Esophagus (tissue), 2 donors: ENCODE results near the gene MLC1. TPM values are rescaled to one million over a fixed set of nuclear protein-coding genes. Genes with fewer than 3 reads are reported as not detected.

Experiments used
- H3K27ac ChIP-seq, 2 donors: one replicate each; pipeline ENCODE4 v1.5.1; 2013; ENCODE audit warnings: low read depth in 2 of 2, mild to moderate bottlenecking in 2 of 2, inconsistent platforms in 1 of 2, low read length in 1 of 2, moderate library complexity in 1 of 2
- H3K27me3 ChIP-seq, 2 donors: one replicate each; pipeline ENCODE4 v1.6.1; 2013; ENCODE audit warnings: low read length in 2 of 2, control low read depth in 1 of 2, mild to moderate bottlenecking in 1 of 2; ENCODE audit not compliant: insufficient read depth in 2 of 2, control insufficient read depth in 1 of 2
- H3K36me3 ChIP-seq, 2 donors: one replicate each; pipeline ENCODE4 v1.6.1; 2013; ENCODE audit warnings: low read length in 1 of 2; ENCODE audit not compliant: control insufficient read depth in 2 of 2, insufficient read depth in 2 of 2
- H3K4me1 ChIP-seq, 2 donors: one replicate each; pipeline ENCODE4 v1.6.1; 2013; ENCODE audit warnings: low read length in 1 of 2; ENCODE audit not compliant: control insufficient read depth in 2 of 2, insufficient read depth in 2 of 2
- H3K4me3 ChIP-seq, 2 donors: one replicate each; pipeline ENCODE4 v1.5.1; 2013; ENCODE audit warnings: low read length in 2 of 2, mild to moderate bottlenecking in 2 of 2, low read depth in 1 of 2, moderate library complexity in 1 of 2
- H3K9me3 ChIP-seq, 2 donors: one replicate each; pipeline ENCODE4 v1.6.1; 2013; ENCODE audit warnings: mild to moderate bottlenecking in 2 of 2, low read depth in 1 of 2, low read length in 1 of 2, moderate library complexity in 1 of 2; ENCODE audit not compliant: control insufficient read depth in 2 of 2, insufficient read depth in 1 of 2
- WGBS, 2 donors: extraction: QIAGEN DNeasy Blood & Tissue Kit; methylation state at CpG; one replicate each; pipeline ENCODE4 v1.1.7; 2013; 5-methylcytosine and 5-hydroxymethylcytosine counted together
- polyA plus RNA-seq, 2 donors: library from polyadenylated mRNA; stranded (reverse); fragments of 200-250 nt; gene quantifications; one replicate each; pipeline ENCODE4 v1.2.3, GENCODE V29; 2013
- donor health status: healthy with polysubstance abuse.
- donor health status: Bipolar disorder and iron deficiency.

The MLC1 gene
- polyA plus RNA-seq, 2 donors, result 0.04 to 0.08 TPM

DNA sequence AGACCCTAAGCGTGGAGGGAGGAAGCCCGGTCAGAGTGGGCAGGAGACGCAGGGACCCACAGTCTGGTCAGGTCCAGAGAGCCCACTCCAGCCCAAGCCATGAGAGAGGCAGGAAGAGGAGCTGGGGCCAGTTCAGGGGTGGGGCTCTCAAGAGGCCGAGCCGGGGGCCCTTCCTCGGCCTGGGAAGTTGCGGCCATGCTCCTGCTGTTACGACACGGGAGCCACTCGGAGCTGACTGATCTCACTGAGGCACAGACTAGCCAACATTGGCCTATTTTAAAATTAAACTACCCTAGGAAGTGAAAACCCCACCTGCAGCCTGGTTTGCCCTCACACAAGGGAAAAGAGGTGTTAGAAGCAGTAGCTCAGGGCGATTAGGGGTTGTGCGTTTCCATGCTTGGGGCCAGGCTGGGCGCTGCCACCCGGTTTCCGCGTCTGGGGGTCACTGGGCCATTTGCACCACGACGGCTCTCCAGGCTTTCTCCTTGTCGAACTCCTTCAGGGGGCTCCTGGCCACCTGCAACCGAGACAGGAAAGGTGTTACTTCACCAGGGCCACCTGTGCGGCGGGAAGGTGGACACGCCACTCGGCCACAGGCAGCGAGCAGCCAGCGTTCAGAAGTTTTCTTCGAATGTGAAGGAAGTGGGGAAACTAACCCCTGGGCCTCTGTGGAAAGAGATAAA, 23.9 kb downstream of the MLC1 start:
- H3K27me3 ChIP-seq, result peaks cover 0 to 7% of the 10 kb centered on the region in 2 donors

DNA sequence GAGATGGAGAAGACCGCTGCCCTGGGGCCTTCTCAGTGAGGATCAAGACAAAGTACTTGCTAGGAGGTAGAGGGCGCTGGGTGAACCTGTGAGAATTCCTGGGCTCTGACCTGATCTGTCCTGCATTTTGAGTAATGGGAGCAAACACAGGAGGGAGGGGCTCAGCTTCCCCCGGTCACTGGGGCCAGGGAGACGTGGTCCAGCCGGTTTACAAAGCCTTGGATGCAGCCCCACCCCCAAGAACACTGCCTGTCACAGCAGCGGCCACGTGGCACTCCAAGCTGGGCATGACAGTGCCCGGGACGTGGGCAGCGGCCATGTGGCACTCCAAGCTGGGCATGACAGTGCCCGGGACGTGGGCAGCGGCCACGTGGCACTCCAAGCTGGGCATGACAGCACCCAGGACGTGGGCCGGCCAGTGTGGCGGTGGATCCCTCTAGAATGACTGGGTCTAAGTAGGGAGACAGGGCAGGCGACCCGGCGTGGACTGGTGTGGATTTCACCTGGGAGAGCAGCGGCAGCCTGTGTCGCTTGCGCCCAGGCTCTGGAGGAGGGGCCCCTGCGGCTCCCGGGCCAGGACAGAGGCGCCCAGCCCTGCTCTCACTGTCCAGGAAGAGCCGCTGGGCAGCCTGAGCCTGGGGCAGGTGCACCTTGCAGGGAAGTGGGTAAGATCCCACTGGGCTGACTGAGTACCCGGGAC, 24.6 kb downstream of the MLC1 start:
- Histone ChIP-seq H3K9me3 (peaks cover 0 to 3% of the 10 kb centered on the region in 2 donors), H3K27me3 (peaks cover 0 to 7% of the 10 kb centered on the region in 2 donors), H3K27ac (no peak overlapping the region), H3K4me1 (no peaks in the 10 kb centered on the region), H3K36me3 (no peaks in the 10 kb centered on the region), H3K4me3 (no peak overlapping the region)
- WGBS, 2 donors, result 67 to 70% methylated on average over 28 of the region's 28 CpGs

More for the DNA sequence above, 23.9 kb downstream of the MLC1 start:
- no peaks in the 10 kb centered on the region for H3K4me1 ChIP-seq
- H3K27ac ChIP-seq, result no peak overlapping the region
- WGBS, 2 donors, result 70 to 73% methylated on average over 27 of the region's 27 CpGs
- no peaks in the 10 kb centered on the region for H3K36me3 ChIP-seq
- H3K4me3 ChIP-seq, result no peak overlapping the region
- peaks cover 0 to 3% of the 10 kb centered on the region in 2 donors for H3K9me3 ChIP-seq

DNA sequence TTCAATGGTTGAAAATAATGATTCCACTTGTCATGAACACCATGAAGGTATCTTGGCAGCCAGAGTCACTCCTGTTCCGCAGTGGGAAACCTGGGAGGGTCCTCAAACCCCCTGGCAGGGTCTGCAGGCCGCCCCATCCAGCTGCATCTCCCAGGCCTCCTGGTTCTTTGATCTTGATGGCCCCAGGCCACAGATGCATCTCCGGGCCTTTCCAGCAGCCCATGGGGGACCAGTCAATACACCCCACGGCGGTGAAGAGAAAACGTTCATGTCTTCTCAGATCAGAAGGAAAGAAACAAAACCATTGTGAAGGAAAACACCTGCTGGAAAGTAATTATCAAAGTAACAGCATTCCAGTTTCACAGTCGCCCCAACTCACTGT, 25.4 kb downstream of the MLC1 start:
- peaks cover 0 to 3% of the 10 kb centered on the region in 2 donors for H3K9me3 ChIP-seq
- no peak overlapping the region for H3K27ac ChIP-seq
- H3K27me3 ChIP-seq, result peaks cover 0 to 7% of the 10 kb centered on the region in 2 donors
- H3K4me1 ChIP-seq, result no peaks in the 10 kb centered on the region
- H3K36me3 ChIP-seq, result no peaks in the 10 kb centered on the region
- 79% methylated on average over 7 of the region's 7 CpGs for WGBS, 2 donors
- H3K4me3 ChIP-seq, result no peak overlapping the region

DNA sequence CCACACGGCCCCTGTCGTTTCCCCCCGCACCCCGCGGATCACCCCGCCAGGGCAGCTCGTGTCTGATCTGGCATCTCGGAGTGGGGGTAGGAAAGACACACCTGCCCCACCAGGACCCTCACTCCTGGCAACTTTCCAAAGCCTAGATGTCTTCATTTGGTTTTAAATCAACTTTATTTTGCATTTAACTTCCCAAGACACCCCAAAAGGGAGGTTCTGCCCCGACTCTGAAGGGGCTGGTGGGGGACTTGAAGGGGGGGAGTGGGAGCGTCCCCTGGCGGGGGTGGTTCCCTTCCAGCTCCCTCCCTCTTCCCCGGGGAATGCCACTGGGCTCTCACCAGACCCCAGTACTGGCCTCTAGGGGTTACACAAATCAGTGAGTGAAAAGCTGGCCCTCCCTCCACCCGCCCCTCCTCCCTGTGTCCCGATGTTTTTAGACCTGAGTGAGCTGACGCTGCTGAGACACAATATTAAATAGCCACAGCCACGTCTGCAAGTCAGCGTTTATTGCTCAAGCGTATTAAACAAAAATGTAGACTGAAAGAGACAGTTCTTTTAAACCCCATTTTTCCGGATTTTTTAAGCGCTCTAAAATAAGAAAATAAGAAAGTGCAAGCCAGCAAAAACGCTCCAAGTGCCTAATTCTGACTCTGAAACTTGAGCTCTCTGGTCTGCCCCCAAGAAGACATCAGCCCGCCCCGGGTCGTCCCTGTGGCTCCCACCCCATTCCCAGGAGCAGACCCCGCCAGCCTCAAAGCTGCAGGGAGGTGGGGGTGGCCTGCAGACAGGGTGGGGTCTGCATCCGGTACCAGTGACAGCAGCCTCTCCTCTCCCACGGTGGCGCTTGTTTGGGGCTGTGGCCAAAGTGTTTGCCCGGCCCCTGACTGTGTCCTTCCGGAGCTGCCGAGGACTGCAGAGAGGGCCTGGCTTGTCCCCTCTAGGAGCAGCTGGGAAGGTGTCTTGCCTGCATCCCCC, 26.0 kb downstream of the MLC1 start:
- peaks cover 0 to 7% of the 10 kb centered on the region in 2 donors for H3K27me3 ChIP-seq
- H3K9me3 ChIP-seq, result peaks cover 2 to 3% of the 10 kb centered on the region in 2 donors
- no peaks in the 10 kb centered on the region for H3K4me1 ChIP-seq
- no peak overlapping the region for H3K4me3 ChIP-seq
- no peak overlapping the region for H3K27ac ChIP-seq
- H3K36me3 ChIP-seq, result no peaks in the 10 kb centered on the region
- 16 to 19% methylated on average over 31 of the region's 31 CpGs for WGBS, 2 donors

DNA sequence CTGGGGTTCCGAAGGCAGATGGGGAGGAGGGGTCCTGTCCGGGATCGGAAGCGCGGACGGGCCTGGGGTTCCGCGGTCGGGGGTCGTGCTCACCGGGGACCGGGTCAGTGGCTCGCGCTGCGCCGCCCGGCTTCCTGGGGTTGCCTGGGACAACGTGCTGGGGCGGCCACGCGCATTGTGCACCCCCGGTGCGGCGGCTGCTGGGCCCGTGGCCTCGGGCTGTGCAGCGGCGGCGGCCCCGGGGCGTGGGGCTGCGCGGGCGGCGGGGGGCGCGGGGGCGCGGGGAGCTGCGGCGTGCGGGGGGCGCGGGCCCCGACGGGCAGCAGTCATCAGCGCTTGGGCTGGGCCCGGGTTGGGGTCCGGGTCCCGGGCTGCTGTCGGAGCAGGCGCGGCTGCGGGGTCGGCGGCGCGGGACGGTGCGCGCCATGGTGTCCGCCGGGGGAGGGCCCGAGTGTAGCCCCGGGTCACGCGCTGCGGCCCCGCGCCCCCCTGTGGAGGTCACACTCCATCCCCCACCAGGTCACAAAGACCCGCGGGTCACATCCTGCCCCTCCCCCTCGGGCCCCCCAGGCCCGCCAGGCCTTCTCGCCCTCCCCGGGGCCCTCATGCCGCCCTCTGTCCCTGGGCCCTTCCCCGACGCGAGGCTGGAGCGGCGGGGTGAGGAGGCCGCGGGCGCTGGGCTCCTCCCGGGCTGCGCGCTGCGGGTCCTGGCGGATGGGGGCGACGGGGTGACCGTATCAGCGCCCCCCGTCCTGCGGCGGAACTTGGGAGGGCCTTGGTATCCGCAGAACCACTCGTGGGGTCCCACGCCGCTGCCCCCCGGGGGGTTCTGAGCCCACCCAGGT, 26.9 kb downstream of the MLC1 start, which contains the start of gene TTLL8:
TTLL8 (minus strand) TSS at position 238 of the 845 bp plus-strand sequence.
- H3K27ac ChIP-seq, result no peak within 1 kb of the TSS
- H3K4me1 ChIP-seq, result no peaks in the 10 kb centered on the region
- H3K27me3 ChIP-seq, result peaks cover 0 to 7% of the 10 kb centered on the region in 2 donors
- H3K9me3 ChIP-seq, result peaks cover 3 to 8% of the 10 kb centered on the region in 2 donors
- no peak within 1 kb of the TSS for H3K4me3 ChIP-seq
- H3K36me3 ChIP-seq, result no peaks in the 10 kb centered on the region
- WGBS, 2 donors, result 9 to 13% methylated on average over 62 to 102 of the region's 102 CpGs

DNA sequence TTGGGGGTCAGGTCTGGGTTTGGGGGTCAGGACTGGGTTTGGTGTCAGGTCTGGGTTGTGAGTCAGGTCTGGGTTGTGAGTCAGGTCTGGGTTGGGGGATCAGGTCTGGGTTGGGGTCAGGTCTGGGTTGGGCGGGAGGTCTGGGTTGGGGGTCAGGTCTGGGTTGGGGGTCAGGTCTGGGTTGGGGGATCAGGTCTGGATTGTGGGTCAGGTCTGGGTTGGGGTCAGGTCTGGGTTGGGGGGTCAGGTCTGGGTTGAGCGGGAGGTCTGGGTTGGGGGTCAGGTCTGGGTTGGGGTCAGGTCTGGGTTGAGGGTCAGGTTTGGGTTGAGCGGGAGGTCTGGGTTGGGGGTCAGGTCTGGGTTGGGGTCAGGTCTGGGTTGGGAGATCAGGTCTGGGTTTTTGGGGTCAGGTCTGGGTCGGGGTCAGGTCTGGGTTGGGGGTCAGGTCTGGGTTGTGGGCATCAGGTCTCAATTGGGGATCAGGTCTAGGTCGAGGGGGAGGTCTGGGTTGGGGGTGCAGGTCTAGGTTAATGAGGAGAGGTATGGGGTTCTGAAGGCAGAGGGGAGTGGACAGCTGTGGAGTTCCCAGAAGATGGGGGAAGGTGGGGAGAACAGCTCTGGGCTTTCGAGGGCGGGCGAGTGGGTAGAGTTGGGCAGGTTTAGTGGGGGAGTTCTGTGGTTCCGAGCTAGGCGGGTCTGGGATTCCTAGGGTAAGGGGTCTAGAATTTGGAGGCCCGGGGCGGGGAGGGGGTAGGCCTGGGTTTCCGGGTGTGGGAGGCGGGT, 27.8 kb downstream of the MLC1 start:
- peaks cover 0 to 7% of the 10 kb centered on the region in 2 donors for H3K27me3 ChIP-seq
- WGBS, 2 donors, result 81 to 84% methylated on average over 12 to 14 of the region's 14 CpGs

DNA sequence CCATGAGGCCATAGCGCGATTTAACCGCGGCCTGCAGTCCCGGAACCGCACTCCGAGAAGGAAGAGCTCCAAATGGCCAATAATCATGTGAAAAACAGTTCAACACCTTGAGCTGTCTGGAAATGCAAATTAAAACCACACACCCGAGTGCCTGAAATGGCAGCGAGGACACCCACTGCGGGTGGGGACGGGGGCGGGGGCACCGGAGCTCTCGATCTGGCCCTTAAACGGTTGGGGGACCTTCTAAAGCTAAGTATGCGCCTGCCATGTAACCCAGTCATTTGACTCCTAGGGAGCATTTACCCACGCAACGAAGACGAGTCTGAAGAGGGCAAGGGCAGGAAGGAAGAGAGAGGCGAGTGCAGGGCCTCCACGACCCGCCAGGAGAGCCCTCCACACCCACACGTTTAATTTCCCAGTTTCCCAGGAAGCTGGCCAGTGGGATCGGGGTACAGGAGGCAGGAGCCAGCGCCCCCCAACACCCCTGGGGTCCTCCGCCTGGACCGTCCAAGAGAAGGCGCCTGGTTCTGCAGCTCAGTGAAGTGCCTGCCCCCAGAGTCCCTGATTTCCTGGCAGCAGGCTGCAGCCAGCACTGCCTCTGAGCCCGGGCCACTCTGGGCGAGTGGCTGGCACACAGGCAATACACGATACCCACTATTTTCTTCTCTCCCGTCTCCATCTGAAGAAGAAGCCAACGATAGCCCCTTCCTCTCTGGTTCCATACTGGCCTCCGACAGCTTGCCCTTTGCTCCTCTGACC, 28.8 kb downstream of the MLC1 start:
- Histone ChIP-seq H3K27ac (no peak overlapping the region), H3K36me3 (no peaks in the 10 kb centered on the region), H3K9me3 (peaks cover 3 to 8% of the 10 kb centered on the region in 2 donors), H3K4me1 (no peaks in the 10 kb centered on the region), H3K4me3 (no peak overlapping the region), H3K27me3 (peaks cover 0 to 7% of the 10 kb centered on the region in 2 donors)
- 77 to 78% methylated on average over 34 of the region's 34 CpGs for WGBS, 2 donors

More for the DNA sequence above, 27.8 kb downstream of the MLC1 start:
- Histone ChIP-seq H3K9me3 (peaks cover 3 to 8% of the 10 kb centered on the region in 2 donors), H3K36me3 (no peaks in the 10 kb centered on the region), H3K4me3 (no peak overlapping the region), H3K4me1 (no peaks in the 10 kb centered on the region), H3K27ac (no peak overlapping the region)

DNA sequence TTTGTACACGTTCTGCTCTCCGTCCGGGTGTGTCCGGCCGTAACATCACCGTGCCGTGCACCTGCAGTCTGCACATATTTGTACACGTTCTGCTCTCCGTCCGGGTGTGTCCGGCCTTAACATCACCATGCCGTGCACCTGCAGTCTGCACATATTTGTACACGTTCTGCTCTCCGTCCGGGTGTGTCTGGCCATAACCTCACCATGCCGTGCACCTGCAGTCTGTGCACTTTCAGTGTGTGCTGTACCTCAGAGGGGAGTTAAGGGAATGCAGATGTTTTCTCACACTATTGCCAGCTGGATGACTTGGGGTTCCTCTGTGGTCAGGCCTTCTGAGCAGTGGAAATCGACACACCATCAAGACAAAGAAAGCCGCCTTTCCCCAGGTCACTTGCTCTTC, 31.4 kb downstream of the MLC1 start:
- Histone ChIP-seq H3K4me3 (no peak overlapping the region), H3K27me3 (peaks cover 0 to 7% of the 10 kb centered on the region in 2 donors), H3K27ac (no peak overlapping the region), H3K9me3 (peaks cover 3 to 8% of the 10 kb centered on the region in 2 donors), H3K4me1 (no peaks in the 10 kb centered on the region), H3K36me3 (no peaks in the 10 kb centered on the region)
- 84 to 88% methylated on average over 18 of the region's 18 CpGs for WGBS, 2 donors
